IPS-11a (cell line): ENCODE results near the gene NXPE3.

Experiments used
- H3K4me3 ChIP-seq: one replicate; pipeline ENCODE4 v1.5.1; 2013; ENCODE audit warnings: low read depth, low read length, control low read depth

Gene NXPE3

DNA sequence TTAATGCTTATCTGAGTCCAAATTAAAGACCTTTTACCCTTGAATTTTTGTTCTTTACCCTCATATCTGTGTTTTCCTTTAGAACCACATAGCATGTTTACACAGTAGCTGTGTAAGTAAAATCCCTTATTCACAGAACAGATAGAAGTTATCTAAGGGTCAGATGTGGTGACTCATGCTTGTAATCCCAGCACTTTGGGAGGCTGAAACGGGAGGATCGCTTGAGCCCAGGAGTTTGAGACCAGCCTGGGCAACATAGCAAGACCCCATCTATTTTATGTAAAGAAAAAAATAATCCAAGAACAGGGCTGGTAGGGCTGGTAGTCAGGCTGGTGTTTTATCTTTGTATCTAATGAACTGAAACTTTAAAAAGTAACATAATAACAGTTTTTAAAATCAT, 23.2 kb downstream of the NXPE3 start:
- no peak overlapping the region for H3K4me3 ChIP-seq

DNA sequence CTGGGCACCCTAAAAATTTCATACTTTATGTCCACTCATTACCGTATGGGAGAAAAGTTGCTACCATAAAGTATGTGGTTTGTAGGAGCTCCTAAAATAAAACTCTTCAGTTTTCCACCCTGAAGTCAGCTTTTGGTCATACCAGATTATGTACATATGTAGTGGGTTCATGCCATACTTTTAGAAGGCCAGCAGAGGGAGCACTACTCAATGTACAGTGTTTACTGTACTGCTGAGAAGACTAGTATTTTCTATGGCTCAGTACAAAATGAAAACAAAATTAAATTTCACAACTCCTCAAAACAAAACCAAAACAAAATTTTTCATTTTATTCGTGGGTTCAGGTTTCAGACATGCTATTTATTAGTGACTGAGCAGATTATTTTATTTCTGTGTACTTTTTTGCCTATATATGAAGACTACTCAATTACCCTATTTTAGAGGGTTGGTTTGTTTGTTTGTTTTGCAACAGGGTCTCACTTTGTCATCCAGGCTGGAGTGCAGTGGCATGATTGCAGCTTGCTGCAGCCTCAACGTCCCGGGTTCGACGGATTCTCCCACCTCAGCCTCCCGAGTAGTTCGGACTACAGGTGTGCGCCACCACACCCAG, 24.3 kb downstream of the NXPE3 start:
- no peak overlapping the region for H3K4me3 ChIP-seq

DNA sequence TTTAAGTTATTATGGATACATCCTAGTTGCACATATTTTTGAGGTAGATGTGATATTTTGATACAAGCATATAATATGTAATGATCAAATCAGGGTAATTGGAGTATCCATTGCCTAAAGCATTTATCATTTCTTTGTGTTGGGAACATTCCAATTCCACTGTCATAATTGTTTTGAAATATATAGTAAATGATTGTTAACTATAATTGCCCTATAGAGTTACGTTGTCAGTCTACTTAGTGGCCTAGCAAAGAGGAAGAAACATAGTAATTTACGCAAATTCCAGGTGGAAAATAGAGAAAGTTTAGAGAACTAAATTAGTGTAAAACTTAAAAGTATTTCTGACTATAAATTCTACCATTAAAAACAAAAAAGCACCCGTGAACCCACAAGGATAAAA, 24.9 kb downstream of the NXPE3 start:
- H3K4me3 ChIP-seq: no peak overlapping the region

DNA sequence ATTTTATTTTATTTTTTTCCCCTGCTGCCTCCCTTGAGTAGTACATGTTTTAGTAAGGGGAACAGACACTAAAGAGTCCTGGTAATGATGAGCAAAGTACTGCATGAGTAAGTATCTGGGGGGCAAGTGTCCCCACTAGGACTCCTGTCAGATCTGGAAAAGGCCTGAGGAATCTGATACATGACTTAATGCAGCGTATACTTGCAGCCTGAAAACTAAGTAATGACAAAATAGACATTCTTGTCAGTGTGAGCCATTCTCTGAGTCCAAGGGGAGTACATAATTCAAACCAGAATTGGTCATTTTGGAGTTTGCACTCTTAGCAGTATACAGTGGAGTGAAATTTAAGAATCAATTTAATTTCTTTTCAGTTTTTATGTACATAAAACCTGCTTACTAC, 27.5 kb downstream of the NXPE3 start:
- H3K4me3 ChIP-seq: no peak overlapping the region

DNA sequence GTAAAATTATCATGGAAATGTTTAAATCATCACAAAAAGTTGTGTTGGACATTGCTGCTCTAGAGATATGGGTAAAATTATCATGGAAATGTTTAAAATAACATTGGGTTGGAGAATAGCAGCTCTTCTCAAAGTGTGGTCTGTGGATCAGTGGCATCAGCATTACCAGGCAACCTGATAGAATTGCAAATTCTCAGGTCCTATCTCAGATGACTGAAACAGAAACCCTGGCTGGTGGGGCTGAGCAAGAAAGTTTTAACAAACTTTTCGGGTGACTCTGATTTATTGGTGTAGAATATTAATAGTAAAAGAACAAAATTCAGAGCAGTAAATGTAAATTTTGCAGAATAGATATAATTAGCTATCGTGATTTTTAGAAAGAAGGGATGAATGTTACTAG, 28.9 kb downstream of the NXPE3 start:
- H3K4me3 ChIP-seq: no peak overlapping the region

DNA sequence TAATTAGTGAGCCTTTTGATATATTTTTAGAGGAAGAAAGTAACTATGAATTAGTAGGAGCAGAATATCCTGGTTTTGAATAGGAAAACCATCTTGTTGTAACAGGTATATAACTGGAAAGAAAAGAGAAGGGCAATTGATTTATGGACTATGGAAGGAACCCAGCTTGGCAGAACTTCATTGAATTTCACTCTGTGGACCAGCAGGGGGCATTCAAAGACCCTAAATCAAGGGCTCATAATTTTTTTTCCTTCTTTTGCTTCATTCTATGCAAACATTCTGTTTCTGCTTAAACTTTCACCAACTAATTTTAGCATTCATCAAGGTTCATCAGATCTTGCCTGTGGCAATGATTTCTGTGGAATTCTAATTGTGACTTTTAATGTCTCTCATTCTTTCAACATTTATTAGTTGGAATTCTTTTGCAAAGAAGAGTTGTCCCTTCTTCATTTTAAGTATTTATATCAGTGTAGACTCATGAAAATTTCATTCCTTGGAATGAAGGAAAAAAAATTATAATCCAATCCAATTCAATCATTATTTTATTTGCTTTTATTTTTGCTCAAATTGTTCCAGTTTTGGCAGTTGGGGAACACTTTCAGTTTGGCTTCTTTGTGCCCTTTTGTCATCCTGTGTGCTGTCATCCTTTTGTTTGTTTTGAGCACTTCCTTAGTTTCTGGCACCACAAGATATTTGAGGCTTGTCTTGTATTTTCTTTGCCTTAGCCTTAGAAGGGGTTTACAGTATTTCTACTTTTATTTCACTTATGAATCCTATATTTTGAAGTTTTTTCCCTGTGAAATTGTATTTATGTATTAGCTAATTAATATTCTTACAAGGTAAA, 30.4 kb downstream of the NXPE3 start:
- no peak overlapping the region for H3K4me3 ChIP-seq

DNA sequence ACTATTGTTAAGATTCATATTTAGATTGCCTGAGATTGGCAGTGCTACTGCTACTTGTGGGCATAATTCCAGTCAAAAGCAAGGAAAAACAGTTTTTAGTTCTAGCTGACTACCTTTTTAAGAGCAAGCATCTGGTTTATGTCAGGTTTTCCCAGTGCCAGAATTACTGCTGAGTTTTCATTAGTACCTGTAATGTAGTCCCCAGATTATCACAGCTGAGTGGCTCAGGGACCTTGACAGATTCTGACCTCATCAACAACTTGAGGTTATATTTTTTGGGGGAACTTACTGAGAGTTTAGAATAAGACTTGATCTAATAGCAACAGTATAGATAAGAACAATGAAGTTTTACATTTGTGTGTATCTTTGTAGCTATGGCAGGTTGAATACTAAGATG, 31.0 kb downstream of the NXPE3 start:
- no peak overlapping the region for H3K4me3 ChIP-seq

DNA sequence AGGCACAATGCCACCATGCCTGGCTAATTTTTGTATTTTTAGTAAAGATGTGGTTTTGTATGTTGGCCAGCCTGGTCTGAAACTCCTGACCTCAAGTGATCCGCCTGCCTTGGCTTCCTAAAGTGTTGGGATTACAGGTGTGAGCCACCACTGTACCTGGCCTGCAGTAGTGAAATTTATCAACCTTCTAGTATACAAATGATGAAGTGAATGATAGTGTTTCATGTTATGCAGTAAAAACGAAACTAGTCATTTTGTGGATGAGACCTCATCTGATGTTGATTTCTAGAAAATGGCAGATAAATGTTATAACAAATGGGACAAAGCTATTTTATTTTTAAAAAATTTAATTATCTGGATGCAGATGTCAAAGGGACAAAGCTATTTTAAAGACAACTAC, 32.9 kb downstream of the NXPE3 start:
- H3K4me3 ChIP-seq: no peak overlapping the region

DNA sequence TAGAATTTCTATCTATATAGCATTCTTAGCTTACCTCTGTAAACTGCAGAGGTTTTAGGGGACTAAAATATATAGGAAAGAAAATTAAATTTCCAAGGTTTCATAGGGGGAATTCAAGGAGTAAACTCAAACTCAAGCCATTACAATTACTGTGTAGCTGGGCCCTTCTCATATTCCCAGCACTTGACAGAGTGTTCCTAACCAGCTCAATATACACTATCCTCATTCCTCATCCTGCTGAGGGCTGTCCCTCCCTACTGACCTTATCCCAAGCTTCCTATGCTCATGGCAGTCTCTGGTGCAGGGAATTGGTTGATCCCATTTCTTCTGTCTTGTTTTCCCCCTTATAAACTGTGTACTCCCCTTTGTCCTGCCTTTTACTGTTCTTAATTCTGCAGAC, 33.9 kb downstream of the NXPE3 start:
- H3K4me3 ChIP-seq: no peak overlapping the region

DNA sequence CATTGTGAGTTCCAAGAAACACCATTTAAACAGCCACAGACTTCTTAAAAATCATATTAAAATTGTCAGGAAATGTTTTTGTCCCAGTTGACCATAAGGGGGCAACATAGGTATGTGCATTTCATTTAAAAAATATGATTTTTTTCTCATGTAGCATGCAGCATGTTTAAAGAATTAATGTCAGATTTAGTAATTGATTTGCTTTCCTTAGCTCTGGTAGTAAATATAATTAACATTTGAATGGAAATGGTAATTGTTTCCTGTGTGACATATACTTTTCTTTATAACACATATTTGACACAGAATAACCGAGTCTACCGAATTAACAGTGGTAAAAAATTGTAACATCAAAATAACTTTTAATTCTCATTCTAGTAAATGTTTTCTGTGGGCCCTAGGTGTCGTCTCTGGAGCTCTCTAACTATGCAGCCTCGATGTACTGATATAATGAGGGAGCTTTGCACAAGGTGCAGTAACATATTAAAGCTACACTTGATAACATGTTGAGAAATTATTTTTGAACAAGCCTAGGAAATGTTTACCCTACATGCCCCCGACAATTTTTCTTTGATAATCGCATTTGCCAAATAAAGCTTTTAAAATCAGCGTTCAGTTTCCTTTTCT, 34.9 kb downstream of the NXPE3 start:
- no peak overlapping the region for H3K4me3 ChIP-seq

DNA sequence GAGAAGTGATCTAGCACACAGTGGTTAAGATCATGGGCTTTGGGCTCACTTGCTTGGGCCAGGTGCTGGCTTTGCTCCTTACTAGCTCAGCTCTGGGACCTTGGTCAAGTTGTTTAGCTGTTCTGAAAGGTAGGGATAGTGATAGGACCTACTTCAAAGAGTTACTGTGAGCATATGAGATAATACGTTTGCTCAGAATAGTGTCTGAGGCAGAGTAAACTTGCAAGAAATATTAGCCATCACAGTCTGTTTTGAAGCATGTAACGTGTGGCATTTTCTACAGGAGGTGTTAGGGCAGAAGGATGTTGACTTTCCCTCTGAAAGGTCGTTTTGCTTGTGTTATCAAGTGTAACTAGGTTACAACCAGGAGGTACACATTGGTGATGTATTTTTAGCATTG, 35.8 kb downstream of the NXPE3 start:
- no peak overlapping the region for H3K4me3 ChIP-seq

DNA sequence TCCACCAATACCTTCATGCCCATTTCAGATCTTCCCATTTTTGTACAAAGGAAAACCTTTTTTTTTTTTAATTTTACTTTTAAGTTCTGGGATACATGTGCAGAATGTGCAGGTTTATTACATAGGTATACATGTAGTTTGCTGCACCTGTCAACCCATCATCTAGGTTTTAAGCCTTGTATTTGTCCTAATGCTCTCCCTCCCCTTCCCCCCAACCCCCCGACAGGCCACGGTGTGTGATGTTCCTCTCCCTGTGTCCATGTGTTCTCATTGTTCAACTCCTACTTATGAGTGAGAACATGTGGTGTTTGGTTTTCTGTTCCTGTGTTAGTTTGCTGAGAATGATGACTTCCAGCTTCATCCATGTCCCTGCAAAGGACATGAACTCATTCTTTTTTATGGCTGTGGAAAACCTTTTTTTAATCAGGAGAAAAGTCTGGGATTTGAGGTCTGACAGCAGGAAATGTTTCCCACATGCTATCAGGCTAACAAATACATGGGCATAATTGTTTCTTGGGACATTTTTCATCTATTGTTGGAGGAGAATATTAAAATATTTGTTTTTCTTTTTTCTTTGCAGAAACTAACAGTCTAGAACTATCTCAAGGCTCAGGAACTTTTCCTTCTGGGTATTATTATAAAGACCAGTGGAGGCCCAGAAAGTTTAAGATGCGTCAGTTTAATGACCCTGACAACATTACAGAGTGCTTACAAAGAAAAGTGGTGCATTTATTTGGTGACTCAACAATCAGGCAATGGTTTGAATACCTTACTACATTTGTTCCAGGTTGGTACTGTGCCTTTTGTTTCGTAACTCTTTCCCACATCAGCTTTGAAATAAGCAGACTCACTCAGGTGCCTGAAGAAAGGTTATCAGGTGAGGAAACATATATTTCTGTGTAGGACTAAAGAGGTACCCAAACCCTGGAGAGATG, 37.5 kb downstream of the NXPE3 start:
- no peak overlapping the region for H3K4me3 ChIP-seq

DNA sequence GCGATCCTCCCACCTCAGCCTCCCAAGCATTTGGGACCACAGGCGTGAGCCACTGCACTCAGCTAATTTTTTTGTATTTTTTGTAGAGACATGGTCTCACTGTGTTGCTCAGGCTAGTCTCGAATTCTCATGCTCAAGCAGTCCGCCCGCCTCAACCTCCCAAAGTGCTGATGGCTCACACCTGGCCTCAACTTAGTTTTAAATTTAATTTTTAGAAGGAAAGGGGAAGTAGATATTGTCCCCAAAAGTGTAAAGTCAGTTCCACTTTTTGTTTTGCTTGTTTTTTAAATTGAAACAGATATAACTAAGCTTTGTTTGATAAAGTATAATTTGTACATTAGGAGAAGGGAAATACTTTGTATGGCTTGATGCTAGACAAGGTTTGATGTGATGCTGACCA, 39.0 kb downstream of the NXPE3 start:
- H3K4me3 ChIP-seq: no peak overlapping the region

DNA sequence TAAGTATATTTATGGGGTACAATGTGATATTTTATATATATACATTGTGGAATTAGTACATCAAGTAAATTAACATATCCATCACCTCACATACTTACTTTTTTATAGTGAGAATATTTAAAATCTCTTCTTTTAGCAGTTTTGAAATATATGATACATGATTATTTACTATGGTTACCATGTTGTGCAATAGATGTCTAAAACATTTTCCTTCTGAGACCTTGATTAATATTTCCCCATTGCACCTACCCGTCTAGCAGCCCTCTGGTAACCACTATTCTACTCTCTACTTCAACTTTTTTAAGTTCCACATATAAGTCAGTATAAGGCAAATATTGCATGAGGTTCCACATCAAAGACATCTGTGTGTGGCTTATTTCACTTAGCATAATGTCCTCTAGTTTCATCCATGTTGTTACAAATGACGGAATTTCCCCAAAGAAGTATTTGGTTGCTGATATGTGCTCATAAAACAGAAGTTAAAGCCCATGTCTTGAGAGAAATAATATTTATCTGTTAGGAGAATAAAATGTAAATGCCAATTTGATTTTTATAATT, 40.7 kb downstream of the NXPE3 start:
- no peak overlapping the region for H3K4me3 ChIP-seq

DNA sequence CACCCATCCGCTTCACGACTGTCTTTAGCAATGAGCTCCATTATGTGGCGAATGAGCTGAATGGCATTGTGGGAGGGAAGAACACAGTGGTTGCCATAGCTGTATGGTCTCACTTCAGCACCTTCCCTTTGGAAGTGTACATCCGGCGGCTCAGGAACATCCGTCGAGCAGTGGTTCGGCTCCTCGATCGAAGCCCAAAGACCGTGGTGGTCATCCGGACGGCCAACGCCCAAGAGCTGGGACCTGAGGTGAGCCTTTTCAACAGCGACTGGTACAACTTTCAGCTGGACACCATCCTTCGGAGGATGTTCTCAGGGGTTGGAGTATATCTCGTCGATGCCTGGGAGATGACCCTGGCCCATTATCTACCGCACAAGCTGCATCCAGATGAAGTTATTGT, 42.5 kb downstream of the NXPE3 start:
- H3K4me3 ChIP-seq: no peak overlapping the region

DNA sequence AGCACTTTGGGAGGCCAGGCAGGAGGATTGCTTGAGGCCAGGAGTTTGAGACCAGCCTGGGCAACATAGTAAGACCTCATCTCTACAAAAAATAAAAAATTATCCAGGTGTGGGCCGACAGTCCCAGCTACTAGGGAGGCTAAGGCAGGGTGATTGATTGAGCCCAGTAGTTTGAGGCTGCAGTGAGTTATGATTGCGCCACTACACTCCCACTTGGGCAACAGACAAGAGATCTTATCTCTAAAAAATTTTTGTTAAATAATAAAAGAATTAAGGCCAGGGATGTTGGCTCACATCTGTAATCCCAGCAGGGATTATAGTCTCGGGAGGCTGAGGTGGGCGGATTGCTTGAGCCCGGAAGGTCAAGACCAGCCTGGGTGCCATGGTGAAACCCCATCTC, 44.5 kb downstream of the NXPE3 start:
- no peak overlapping the region for H3K4me3 ChIP-seq

DNA sequence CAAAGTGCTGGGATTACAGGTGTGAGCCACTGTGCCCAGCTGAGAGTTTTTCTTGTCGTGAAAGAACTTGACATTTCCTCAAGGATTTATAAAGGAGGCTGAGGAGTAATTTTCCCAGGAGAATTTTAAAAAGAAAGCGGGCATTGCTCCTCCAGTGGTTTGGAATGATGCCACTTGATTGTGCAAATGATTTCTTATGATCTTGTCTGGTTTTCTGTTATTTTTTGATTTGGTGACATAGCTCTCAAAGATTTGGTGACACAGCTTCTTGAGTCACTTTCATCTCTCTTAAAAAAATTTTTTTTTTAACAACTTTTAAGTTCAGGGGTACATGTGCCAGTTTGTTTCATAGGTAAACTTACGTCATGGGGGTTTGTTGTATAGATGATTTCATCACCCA, 45.7 kb downstream of the NXPE3 start:
- H3K4me3 ChIP-seq: no peak overlapping the region

DNA sequence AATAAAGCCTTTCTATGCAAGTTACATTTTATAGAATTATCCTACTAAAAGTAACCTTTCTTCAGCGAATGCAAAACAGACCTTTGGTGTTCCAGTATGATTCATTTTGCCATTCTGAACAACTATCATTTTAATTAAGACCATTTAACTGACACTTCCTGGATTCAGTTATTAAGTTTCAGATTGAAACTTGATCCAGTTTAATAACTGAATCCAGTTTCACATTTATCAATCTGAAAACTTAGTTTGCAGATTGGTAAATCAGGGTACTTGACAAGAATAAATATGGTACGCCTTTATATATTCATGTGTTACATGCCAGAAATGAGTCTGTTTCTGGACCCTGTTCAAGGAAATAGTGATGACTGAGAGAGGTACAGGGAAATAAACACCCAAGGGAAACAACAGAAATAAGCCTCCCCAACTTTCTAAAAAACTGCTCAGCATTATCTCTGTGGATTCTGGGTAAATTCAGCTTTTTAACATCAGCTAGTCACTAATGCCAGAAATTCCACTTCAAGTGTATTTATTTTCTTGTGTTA, 47.0 kb downstream of the NXPE3 start:
- no peak overlapping the region for H3K4me3 ChIP-seq

DNA sequence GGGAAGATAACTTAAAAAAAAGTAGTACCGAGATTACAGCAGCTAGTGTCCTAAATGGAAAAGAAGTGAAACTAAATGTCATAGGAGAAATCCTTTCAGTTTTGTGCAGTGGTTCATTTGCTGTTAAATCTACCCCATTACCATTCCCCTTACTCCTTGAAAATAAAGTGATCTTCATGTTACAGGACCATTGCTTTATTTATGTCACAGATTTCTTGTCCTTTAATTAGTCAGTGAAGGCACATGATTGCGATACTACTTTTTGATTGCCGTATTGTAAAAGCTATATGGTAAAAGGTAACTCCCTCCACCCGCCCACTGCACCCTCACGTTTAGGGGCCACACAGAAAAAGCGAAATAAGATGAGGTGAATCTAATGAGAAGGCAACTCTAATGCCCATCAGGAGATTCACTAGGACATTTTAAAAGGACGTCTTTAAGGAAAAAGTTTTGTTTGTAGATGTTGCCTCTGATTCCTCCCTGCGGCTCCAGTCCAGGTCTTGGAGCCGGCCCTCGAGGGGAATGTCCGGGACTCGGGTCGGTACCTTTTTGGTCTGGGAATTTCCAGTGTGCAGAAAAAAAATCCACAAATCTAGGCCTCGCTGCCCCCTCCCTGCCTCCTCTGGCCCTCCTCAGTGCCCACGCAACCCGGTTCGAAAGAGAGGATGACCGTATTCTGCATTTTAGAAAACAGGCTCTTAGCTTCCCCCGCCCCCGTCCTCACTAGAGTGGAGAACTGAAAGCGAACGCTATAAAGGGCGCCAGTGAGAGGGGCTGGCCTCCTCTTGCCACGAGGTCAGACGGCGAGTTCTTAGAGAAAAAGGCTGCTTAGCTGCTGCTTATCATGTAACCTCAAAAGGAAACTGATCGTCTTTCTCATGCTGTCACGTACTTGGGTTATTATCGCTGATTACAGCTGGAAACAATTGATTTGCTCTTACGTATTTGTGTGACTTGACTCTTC, 48.5 kb downstream of the NXPE3 start:
- peak overlapping the region; percentile 40 for H3K4me3 ChIP-seq

DNA sequence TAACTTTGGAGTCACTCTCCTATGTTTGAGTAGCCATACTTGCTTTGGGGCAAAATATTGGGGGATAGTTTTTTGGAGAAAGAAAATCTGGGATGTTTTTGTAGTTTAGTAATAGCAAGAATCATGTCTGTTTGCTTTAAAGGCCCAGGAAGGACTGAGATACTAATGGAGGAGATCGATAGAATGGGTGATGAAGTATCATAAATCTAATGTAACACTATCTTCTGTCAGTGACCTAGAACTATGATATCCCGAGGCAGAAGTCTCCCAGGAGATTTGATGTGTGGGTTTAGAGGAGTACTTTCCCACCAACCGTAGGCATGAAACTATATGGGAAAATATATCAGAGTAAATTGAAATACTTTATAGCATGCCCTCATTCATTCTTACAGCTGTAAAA, 49.3 kb downstream of the NXPE3 start:
- no peak overlapping the region for H3K4me3 ChIP-seq
